Activated naive CD4-positive, alpha-beta T cell treated with anti-CD3 and anti-CD28 coated beads, Interleukin-2, amount 50 U/mL, for 24 hours (primary cell): ENCODE data around the gene NAV2.

ENCODE experiments used
- H3K27ac Mint-ChIP-seq: one replicate; pipeline ENCODE4 v1.8.0; 2021; ENCODE audit warnings: mild to moderate bottlenecking, mixed read lengths
- H3K27me3 Mint-ChIP-seq: one replicate; pipeline ENCODE4 v1.8.0; 2021; ENCODE audit warnings: mixed read lengths
- H3K36me3 Mint-ChIP-seq: one replicate; pipeline ENCODE4 v1.8.0; 2021; ENCODE audit warnings: mixed read lengths
- H3K4me1 Mint-ChIP-seq: one replicate; pipeline ENCODE4 v1.8.0; 2021; ENCODE audit warnings: mixed read lengths
- H3K4me3 Mint-ChIP-seq: one replicate; pipeline ENCODE4 v1.8.0; 2021; ENCODE audit warnings: mild to moderate bottlenecking, mixed read lengths
- H3K9me3 Mint-ChIP-seq: one replicate; pipeline ENCODE4 v1.8.0; 2021; ENCODE audit warnings: mixed read lengths

The NAV2 gene

GRCh38 chr11:19744130-19744529 lies 31.5 kb downstream of the NAV2 start:
- Mint-ChIP-seq H3K36me3 (no peaks in the 10 kb centered on the region), H3K27me3 (no peaks in the 10 kb centered on the region), H3K9me3 (no peaks in the 10 kb centered on the region), H3K27ac (no peak overlapping the region), H3K4me3 (no peak overlapping the region), H3K4me1 (no peaks in the 10 kb centered on the region)

GRCh38 chr11:19746086-19746485 lies 33.4 kb downstream of the NAV2 start:
- Mint-ChIP-seq H3K4me3 (no peak overlapping the region), H3K27ac (no peak overlapping the region), H3K27me3 (no peaks in the 10 kb centered on the region), H3K9me3 (no peaks in the 10 kb centered on the region), H3K36me3 (no peaks in the 10 kb centered on the region), H3K4me1 (no peaks in the 10 kb centered on the region)

GRCh38 chr11:19747634-19748033 lies 35.0 kb downstream of the NAV2 start:
- no peaks in the 10 kb centered on the region for H3K27me3 Mint-ChIP-seq
- no peaks in the 10 kb centered on the region for H3K9me3 Mint-ChIP-seq
- H3K27ac Mint-ChIP-seq = no peak overlapping the region
- no peaks in the 10 kb centered on the region for H3K36me3 Mint-ChIP-seq
- H3K4me1 Mint-ChIP-seq = no peaks in the 10 kb centered on the region
- H3K4me3 Mint-ChIP-seq = no peak overlapping the region

GRCh38 chr11:19751055-19751454 lies 38.4 kb downstream of the NAV2 start:
- H3K27me3 Mint-ChIP-seq = peaks cover 1% of the 10 kb centered on the region
- no peak overlapping the region for H3K27ac Mint-ChIP-seq
- no peaks in the 10 kb centered on the region for H3K4me1 Mint-ChIP-seq
- no peaks in the 10 kb centered on the region for H3K9me3 Mint-ChIP-seq
- H3K36me3 Mint-ChIP-seq = no peaks in the 10 kb centered on the region
- H3K4me3 Mint-ChIP-seq = no peak overlapping the region

- H3K4me1 Mint-ChIP-seq = no peaks in the 10 kb centered on the region
- H3K36me3 Mint-ChIP-seq = no peaks in the 10 kb centered on the region
- no peaks in the 10 kb centered on the region for H3K9me3 Mint-ChIP-seq
- no peak overlapping the region for H3K27ac Mint-ChIP-seq
- H3K4me3 Mint-ChIP-seq = no peak overlapping the region
- H3K27me3 Mint-ChIP-seq = peaks cover 1% of the 10 kb centered on the region
Observed at GRCh38 chr11:19753451-19754106, 40.9 kb downstream of the NAV2 start.

- Mint-ChIP-seq H3K27me3 (peaks cover 1% of the 10 kb centered on the region), H3K4me1 (no peaks in the 10 kb centered on the region), H3K4me3 (no peak overlapping the region), H3K9me3 (no peaks in the 10 kb centered on the region), H3K27ac (no peak overlapping the region), H3K36me3 (no peaks in the 10 kb centered on the region)
Observed at GRCh38 chr11:19756675-19757475, 44.2 kb downstream of the NAV2 start.

GRCh38 chr11:19759389-19759788 lies 46.8 kb downstream of the NAV2 start:
- no peaks in the 10 kb centered on the region for H3K27me3 Mint-ChIP-seq
- no peak overlapping the region for H3K4me3 Mint-ChIP-seq
- no peaks in the 10 kb centered on the region for H3K4me1 Mint-ChIP-seq
- no peaks in the 10 kb centered on the region for H3K9me3 Mint-ChIP-seq
- no peaks in the 10 kb centered on the region for H3K36me3 Mint-ChIP-seq
- no peak overlapping the region for H3K27ac Mint-ChIP-seq

- Mint-ChIP-seq H3K4me3 (no peak overlapping the region), H3K9me3 (no peaks in the 10 kb centered on the region), H3K27ac (no peak overlapping the region), H3K27me3 (peaks cover 2% of the 10 kb centered on the region), H3K4me1 (no peaks in the 10 kb centered on the region), H3K36me3 (no peaks in the 10 kb centered on the region)
Observed at GRCh38 chr11:19762266-19762665, 49.6 kb downstream of the NAV2 start.

GRCh38 chr11:19763330-19763729 lies 50.7 kb downstream of the NAV2 start:
- H3K4me1 Mint-ChIP-seq = no peaks in the 10 kb centered on the region
- H3K27me3 Mint-ChIP-seq = peaks cover 2% of the 10 kb centered on the region
- H3K4me3 Mint-ChIP-seq = no peak overlapping the region
- no peak overlapping the region for H3K27ac Mint-ChIP-seq
- H3K9me3 Mint-ChIP-seq = no peaks in the 10 kb centered on the region
- H3K36me3 Mint-ChIP-seq = no peaks in the 10 kb centered on the region

GRCh38 chr11:19766206-19766605 lies 53.6 kb downstream of the NAV2 start:
- Mint-ChIP-seq H3K27me3 (peaks cover 4% of the 10 kb centered on the region), H3K4me3 (no peak overlapping the region), H3K27ac (no peak overlapping the region), H3K36me3 (no peaks in the 10 kb centered on the region), H3K9me3 (no peaks in the 10 kb centered on the region), H3K4me1 (no peaks in the 10 kb centered on the region)

GRCh38 chr11:19766810-19767209 lies 54.2 kb downstream of the NAV2 start:
- H3K36me3 Mint-ChIP-seq = no peaks in the 10 kb centered on the region
- no peak overlapping the region for H3K27ac Mint-ChIP-seq
- peaks cover 4% of the 10 kb centered on the region for H3K27me3 Mint-ChIP-seq
- no peaks in the 10 kb centered on the region for H3K4me1 Mint-ChIP-seq
- H3K9me3 Mint-ChIP-seq = no peaks in the 10 kb centered on the region
- no peak overlapping the region for H3K4me3 Mint-ChIP-seq

GRCh38 chr11:19767627-19768151 lies 55.1 kb downstream of the NAV2 start:
- peaks cover 6% of the 10 kb centered on the region for H3K27me3 Mint-ChIP-seq
- H3K36me3 Mint-ChIP-seq = no peaks in the 10 kb centered on the region
- H3K27ac Mint-ChIP-seq = no peak overlapping the region
- H3K9me3 Mint-ChIP-seq = no peaks in the 10 kb centered on the region
- no peaks in the 10 kb centered on the region for H3K4me1 Mint-ChIP-seq
- H3K4me3 Mint-ChIP-seq = no peak overlapping the region

- Mint-ChIP-seq H3K27me3 (peaks cover 10% of the 10 kb centered on the region), H3K36me3 (no peaks in the 10 kb centered on the region)
Observed at GRCh38 chr11:19768197-19768596, 55.6 kb downstream of the NAV2 start.

GRCh38 chr11:19768815-19769214 lies 56.2 kb downstream of the NAV2 start:
- Mint-ChIP-seq H3K27ac (no peak overlapping the region), H3K36me3 (no peaks in the 10 kb centered on the region), H3K27me3 (peaks cover 11% of the 10 kb centered on the region), H3K9me3 (no peaks in the 10 kb centered on the region), H3K4me3 (no peak overlapping the region), H3K4me1 (no peaks in the 10 kb centered on the region)

More at GRCh38 chr11:19768197-19768596, 55.6 kb downstream of the NAV2 start:
- H3K9me3 Mint-ChIP-seq = no peaks in the 10 kb centered on the region
- no peak overlapping the region for H3K4me3 Mint-ChIP-seq
- H3K4me1 Mint-ChIP-seq = no peaks in the 10 kb centered on the region
- H3K27ac Mint-ChIP-seq = no peak overlapping the region

GRCh38 chr11:19769820-19770219 lies 57.2 kb downstream of the NAV2 start:
- no peak overlapping the region for H3K4me3 Mint-ChIP-seq
- H3K27me3 Mint-ChIP-seq = peaks cover 13% of the 10 kb centered on the region
- no peaks in the 10 kb centered on the region for H3K9me3 Mint-ChIP-seq
- no peaks in the 10 kb centered on the region for H3K36me3 Mint-ChIP-seq
- H3K4me1 Mint-ChIP-seq = no peaks in the 10 kb centered on the region
- H3K27ac Mint-ChIP-seq = no peak overlapping the region

GRCh38 chr11:19770277-19770676 lies 57.6 kb downstream of the NAV2 start:
- Mint-ChIP-seq H3K27me3 (peaks cover 15% of the 10 kb centered on the region), H3K27ac (no peak overlapping the region), H3K36me3 (no peaks in the 10 kb centered on the region), H3K4me3 (no peak overlapping the region), H3K4me1 (no peaks in the 10 kb centered on the region), H3K9me3 (no peaks in the 10 kb centered on the region)
